HCT116 (cell line): ENCODE data around the gene DGKG.

ENCODE experiments used
- CBX3 ChIP-seq: IDR thresholded peaks from 2 replicates; pipeline ENCODE4 v1.6.1; 2012; ENCODE audit warnings: low read depth
- CTCF ChIP-seq, 3 experiments: fragments of 200-600 bp in 1 of 3; sonication (generic) in 1 of 3; IDR thresholded peaks in 2 of 3; conservative IDR thresholded peaks in 1 of 3; 2 replicates each; pipeline ENCODE4 v1.5.1; 2012 to 2017; ENCODE audit warnings: low read depth in 2 of 3, low read length in 2 of 3, antibody characterized with exemption in 1 of 3, borderline replicate concordance in 1 of 3, control low read depth in 1 of 3, mild to moderate bottlenecking in 1 of 3, mixed read lengths in 1 of 3, mixed run types in 1 of 3, moderate library complexity in 1 of 3; ENCODE audit not compliant: insufficient read depth in 1 of 3
- ELF1 ChIP-seq: IDR thresholded peaks from 2 replicates; pipeline ENCODE4 v1.6.1; 2012; ENCODE audit warnings: low read depth, borderline replicate concordance
- EZH2phosphoT487 ChIP-seq: fragments of 200-600 bp; IDR thresholded peaks from 2 replicates; pipeline ENCODE4 v1.6.1; 2018; ENCODE audit warnings: antibody characterized with exemption, borderline replicate concordance

- TF ChIP-seq ELF1, result no peak
- TF ChIP-seq CTCF (IDR thresholded peaks at IDR 0.05 in 2 of 3, conservative IDR thresholded peaks at IDR 0.05 in 1 of 3; ENCODE audit: borderline replicate concordance in 1 of 3, insufficient read depth in 1 of 3, low read depth in 2 of 3, low read length in 2 of 3), result no peak
- TF ChIP-seq CBX3, result no peak
- TF ChIP-seq EZH2phosphoT487, result no peak
Measured at GRCh38 chr3:186142393-186142932, 219.6 kb downstream of the DGKG start.
